Psoas muscle (tissue), 8 donors: ENCODE data around the gene TANK. TPM values are rescaled to one million over a fixed set of nuclear protein-coding genes. Genes with fewer than 3 reads are reported as not detected.
A peak's percentile ranks its signal among the peaks of the same experiment; 100 is the strongest.

Experiments used
- ATAC-seq, 4 donors: fragments of 200-7000 bp; cut with Tn5 transposase; one replicate each; pipeline ENCODE4 v1.9.1; 2020; ENCODE audit warnings: moderate library complexity in 3 of 4, mild to moderate bottlenecking in 2 of 4
- DNase-seq, 2 donors: peaks; one replicate each; pipeline ENCODE4 v3.0.0-alpha.2; 2020
- H3K27ac ChIP-seq: fragments of 200-600 bp; one replicate; pipeline ENCODE4 v1.8.0; 2022
- H3K27me3 ChIP-seq, 3 donors: fragments of 200-600 bp in 1 of 3; one replicate each; pipeline versions ENCODE4 v1.6.1 to v1.8.0; 2013 to 2022; ENCODE audit warnings: low read length in 2 of 3, mild to moderate bottlenecking in 2 of 3, moderate library complexity in 1 of 3; ENCODE audit not compliant: insufficient read depth in 3 of 3
- H3K36me3 ChIP-seq, 2 donors: fragments of 200-600 bp in 1 of 2; one replicate each; pipeline versions ENCODE4 v1.6.1 to v1.8.0; 2013 to 2022; ENCODE audit warnings: low read depth in 1 of 2, mild to moderate bottlenecking in 1 of 2, moderate library complexity in 1 of 2; ENCODE audit not compliant: insufficient read depth in 1 of 2
- H3K4me1 ChIP-seq: fragments of 200-600 bp; one replicate; pipeline ENCODE4 v1.8.0; 2022
- H3K4me3 ChIP-seq: fragments of 200-600 bp; one replicate; pipeline ENCODE4 v1.8.0; 2022; ENCODE audit warnings: mild to moderate bottlenecking
- H3K9me3 ChIP-seq: fragments of 200-600 bp; one replicate; pipeline ENCODE4 v1.8.0; 2022
- CTCF ChIP-seq: fragments of 200-600 bp; IDR thresholded peaks from one replicate; pipeline ENCODE4 v1.8.0; 2022; ENCODE audit warnings: antibody characterized with exemption
- WGBS, 3 donors: extraction: QIAGEN DNeasy Blood & Tissue Kit; methylation state at CpG; one replicate each; pipeline versions ENCODE4 v1.1.6 to v1.1.7; 2013; 5-methylcytosine and 5-hydroxymethylcytosine counted together
- intact Hi-C, 2 donors: fragments of 100-400 bp; cut with DNase I; formaldehyde crosslinking; loops; one replicate each; pipeline versions ENCODE4 v1.11.0 to v1.14.2; 2022
- polyA plus RNA-seq, 3 donors: library from polyadenylated mRNA; stranded (reverse); fragments of 200-250 nt; gene quantifications; one replicate each; pipeline ENCODE4 v1.2.3, GENCODE V29; 2013
- total RNA-seq, 4 donors: library from RNA; stranded (reverse); fragmentation: NEBNext Ultra II Directional in 2 of 4; extraction: Animal tissue kit (Norgen Biotek cat#: 25700) in 2 of 4; gene quantifications; one replicate each; pipeline versions ENCODE4 v1.2.1 to v1.2.4, GENCODE V29; 2021 to 2023
- donor health status: healthy with polysubstance abuse.
- donor health status: DM: no; HTN: no; CAD: no; lungs with moderate emphysema.
- donor health status: Bipolar disorder and iron deficiency.
- donor health status: healthy.
- donor health status: DM: yes; HTN: yes; CAD: no.
- donor health status: DM: no; HTN: no; CAD: no.
- donor health status: DM: no; HTN: no; CAD: no.
- donor health status: DM: yes; HTN: yes; CAD: no.

Gene TANK
- total and polyA plus RNA-seq, 7 donors, result 39.6 to 75.7 (median 57.2) TPM

- TF ChIP-seq CTCF, result no peak
- Histone ChIP-seq H3K27me3 (no peaks in the 10 kb centered on the region), H3K4me1 (peaks cover 29% of the 10 kb centered on the region), H3K9me3 (no peaks in the 10 kb centered on the region), H3K36me3 (peaks cover 7 to 9% of the 10 kb centered on the region in 2 donors), H3K27ac (no peak overlapping the region), H3K4me3 (no peak overlapping the region)
- no peak for DNase-seq
- WGBS, 3 donors, result 79 to 88% (median 88%) methylated on average over 2 of the region's 2 CpGs
- intact Hi-C loops, result no loop called here
- ATAC-seq, result no peak
Observed at GRCh38 chr2:161169335-161169734, 9.1 kb downstream of the TANK start.

GRCh38 chr2:161170377-161170776, 10.1 kb downstream of the TANK start:
- no peak overlapping the region for H3K27ac ChIP-seq

DNA sequence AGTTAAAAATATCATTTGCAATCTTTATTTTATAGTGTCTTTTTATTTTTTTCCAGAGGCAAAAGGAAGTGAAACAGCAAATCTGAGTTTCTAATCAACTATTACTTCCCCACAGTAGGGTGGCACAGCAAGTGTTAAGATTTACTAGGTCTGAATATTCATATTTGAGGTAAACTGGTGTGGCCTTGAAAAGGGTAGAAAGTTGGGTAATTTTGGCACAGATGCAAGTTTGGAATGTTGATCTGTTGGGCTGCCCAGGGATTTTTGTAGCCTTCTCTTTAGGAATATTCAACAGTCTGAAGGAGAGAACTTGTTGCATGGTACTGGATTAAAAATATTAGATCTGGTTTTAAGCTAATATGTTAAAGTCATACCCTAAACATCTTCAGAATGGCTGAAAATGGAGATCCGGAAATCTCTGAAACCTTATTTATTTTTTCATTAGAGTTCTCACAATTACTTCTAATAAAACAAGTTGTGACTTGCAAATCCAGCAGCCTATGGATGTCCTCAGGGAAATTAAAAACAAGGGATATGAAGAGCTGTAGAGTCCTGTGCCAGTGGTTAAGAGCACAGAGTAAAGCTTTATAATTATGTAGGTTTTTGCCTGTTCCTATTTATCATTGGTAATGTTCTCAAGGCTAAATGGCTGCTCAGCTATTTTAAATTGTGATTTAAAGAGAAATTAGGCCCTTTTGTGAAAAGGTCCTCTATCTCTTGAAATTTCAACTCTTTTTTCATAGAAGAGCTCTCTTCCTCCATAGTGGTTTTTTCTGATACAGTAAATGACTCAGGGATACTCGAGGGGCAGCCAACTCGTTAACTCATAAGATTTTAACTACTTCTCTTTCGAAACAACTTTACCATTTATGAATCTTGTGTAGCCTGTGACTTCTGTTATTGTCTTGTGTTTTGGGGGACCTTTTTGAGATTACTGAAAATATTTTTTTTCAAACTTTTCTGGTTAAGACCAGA, 11.0 kb downstream of the TANK start:
- Histone ChIP-seq H3K9me3 (no peaks in the 10 kb centered on the region), H3K4me3 (no peak overlapping the region), H3K27me3 (no peaks in the 10 kb centered on the region), H3K27ac (no peak overlapping the region), H3K4me1 (peaks cover 15% of the 10 kb centered on the region), H3K36me3 (peaks cover 5 to 9% of the 10 kb centered on the region in 2 donors)
- ATAC-seq, result no peak
- no peak for DNase-seq
- no peak for TF ChIP-seq CTCF
- 80 to 85% (median 83%) methylated on average over 4 of the region's 4 CpGs for whole genome bisulfite sequencing, 3 donors
- intact Hi-C loops, result no loop called here

More at GRCh38 chr2:161170377-161170776, 10.1 kb downstream of the TANK start:
- intact Hi-C loops, result no loop called here
- Histone ChIP-seq H3K36me3 (peaks cover 5 to 9% of the 10 kb centered on the region in 2 donors), H3K4me3 (no peak overlapping the region), H3K9me3 (no peaks in the 10 kb centered on the region), H3K4me1 (peaks cover 19% of the 10 kb centered on the region), H3K27me3 (no peaks in the 10 kb centered on the region)
- no peak for DNase-seq
- WGBS, 3 donors, result 72 to 74% (median 73%) methylated on average over 6 of the region's 6 CpGs
- ATAC-seq, result no peak
- TF ChIP-seq CTCF, result no peak

DNA sequence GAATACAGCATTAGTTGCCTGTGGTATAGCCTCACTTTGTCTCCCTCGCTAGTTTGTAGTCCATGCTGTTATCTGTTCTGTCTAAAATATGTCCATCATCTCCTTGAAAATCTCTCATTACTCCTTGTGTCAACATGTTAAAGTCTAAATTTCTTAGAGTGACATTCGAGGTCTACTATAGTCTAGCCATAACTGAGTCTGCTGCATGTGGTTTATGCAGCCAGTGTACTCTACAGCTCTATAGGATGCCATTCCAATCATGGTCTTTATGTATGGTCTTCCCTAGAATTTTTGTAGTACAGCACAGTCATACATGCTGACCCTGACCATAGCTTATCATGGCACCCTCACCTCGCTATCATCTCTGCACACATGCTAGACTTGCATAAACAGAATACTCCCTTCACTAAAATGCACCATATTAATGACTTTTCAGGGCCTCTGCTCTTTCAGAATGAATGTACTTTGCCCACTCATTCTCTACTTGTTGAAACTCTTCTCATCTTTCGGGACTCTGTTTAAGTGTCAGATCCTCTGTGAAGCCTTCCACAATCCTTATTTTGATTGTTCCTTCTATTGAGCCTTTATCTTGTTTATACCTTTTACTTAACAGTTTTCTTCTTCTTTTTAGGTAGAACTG, 12.8 kb downstream of the TANK start:
- Histone ChIP-seq H3K27me3 (no peaks in the 10 kb centered on the region), H3K4me3 (no peak overlapping the region), H3K36me3 (no peaks in the 10 kb centered on the region), H3K4me1 (peaks cover 15% of the 10 kb centered on the region), H3K9me3 (no peaks in the 10 kb centered on the region), H3K27ac (no peak overlapping the region)
- DNase-seq (no peak), ATAC-seq (peak in 1 of 4 donors; percentile 15)
- 95 to 97% (median 95%) methylated on average over 4 of the region's 4 CpGs for WGBS, 3 donors
- no peak for TF ChIP-seq CTCF
- intact Hi-C loops, result no loop called here
